SIG-M5 (cell line): ENCODE results near the gene NTSR2.

Experiments
- DNase-seq: peaks from one replicate; lab custom pipeline; 2025; lab: John Stamatoyannopoulos, UW

NTSR2 gene

DNA sequence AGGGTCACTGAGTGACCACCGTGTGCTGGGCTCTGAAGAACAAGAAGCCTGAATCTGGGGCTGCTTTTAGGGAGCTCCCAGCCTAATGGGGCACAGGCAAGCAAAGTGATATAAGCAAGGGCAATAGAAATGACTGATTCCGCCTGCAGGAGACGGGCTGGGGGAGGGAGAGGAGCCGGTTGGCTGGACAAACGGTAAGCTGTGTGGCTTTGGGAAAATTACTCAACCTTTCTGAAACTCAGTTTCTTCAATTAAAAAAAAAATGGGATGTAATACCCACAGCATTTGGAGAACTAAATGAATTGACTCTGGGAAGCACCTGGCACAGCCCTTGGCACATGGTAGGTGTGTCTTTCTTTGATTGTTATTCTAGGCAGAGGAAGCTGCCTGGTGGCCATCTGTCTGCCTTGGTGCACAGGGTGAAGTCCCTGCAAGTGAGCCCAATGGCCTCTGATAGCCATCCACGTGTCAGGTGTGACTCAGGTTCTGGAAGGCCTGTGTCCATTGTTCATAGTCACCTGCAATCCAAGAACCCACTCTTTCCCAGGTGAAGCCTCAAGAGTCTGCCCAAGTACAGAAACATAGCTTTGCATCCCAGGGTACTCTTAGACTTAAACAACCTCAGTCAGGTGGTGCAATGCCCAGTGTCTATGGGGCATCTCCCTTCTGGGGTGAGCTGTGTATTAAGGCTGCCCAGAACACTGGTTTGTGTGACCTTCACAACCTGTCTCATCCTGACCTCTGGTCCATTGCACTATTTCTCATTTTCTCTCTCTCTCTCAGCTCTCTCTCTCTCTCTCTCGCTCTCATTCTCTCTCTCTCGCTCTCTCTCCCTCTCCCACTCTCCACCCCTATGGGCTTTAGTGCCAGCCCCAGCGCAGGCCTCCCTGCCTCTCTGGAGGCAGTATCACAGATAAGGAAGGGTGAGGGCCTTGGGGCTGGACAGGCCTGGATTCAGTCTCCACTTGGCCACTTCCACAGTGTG is 30.0 kb upstream of the NTSR2 start:
- DNase-seq: no peak

DNA sequence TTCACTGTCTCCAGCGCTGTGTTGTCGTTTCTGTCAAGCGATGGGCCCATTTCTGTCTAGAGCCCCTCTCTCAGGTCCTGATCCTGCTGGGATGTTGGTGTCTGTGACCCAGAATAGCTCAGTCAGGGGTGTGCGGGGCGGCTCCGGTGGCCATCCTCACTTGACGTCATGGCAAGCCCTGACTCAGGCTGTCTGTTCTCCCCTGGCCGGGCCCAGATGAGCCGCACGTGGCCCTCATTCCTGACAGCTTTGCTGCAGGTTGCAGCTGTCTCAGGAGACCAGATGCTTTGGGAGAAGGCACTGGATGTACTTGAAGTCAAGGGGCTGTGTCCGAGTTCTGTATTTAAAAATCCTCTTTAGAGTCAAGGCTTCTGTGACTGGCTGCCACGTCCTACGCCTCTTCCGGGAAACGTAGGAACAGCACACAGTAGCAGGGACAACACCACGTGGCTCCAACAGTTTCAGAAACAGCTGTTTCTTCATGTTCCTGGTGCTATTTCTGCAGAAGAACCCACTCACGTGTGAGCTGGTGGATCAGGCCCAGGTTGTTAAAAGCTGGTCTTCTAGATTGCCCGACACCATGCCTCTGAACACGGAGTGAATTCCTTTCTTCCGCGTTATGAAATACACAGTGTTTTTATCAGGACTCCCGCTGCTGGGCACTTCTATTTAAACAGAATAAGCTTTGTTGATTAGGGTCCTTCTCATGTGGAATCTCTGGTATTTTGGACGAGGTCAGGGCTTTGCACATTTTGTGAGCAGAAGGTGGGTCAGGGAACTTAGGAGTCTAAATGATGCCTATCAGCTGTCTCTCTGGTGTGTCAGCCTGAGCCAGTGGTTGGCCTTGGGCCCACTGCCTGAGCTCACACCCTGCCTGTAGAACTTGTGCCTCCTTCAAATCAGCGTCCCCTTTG is 28.3 kb upstream of the NTSR2 start:
- no peak for DNase-seq

DNA sequence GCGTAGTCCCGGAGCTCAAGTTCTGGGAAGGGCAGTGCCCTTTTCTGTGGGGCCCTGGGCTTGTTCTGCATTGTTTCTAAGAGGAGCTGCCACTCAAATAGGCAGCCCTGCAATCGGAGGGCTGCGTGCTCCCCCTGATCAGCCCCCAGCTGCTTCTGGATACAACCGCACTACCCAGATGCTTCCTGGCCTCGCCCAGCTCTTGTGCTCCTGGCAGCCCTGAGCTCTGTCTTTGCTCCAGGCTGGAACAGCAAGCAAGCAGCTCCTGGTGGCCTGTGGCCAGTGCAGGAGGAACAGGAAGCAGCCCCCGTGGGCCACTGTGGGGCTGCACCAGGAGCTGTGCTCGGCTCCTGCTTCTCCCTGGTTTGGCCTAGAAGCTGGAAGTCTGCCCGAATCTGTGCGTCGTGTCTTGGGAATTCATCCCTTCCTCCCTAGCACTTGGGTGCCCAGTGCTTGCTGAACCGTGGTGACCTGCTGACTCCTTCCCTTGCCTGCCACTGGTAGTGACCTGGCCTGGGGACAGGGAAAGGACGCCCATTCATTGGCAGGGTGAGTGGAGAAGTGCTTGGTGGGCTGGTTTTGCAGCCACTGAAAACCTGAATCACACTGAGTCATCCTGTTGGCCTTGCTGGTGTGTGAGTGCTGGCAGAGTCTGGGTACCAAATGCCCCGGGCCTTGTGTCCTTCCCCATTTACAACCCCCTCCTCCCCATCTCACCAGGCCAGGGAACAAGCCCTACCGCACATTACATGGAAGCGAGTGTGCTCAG is 27.3 kb upstream of the NTSR2 start:
- no peak for DNase-seq

DNA sequence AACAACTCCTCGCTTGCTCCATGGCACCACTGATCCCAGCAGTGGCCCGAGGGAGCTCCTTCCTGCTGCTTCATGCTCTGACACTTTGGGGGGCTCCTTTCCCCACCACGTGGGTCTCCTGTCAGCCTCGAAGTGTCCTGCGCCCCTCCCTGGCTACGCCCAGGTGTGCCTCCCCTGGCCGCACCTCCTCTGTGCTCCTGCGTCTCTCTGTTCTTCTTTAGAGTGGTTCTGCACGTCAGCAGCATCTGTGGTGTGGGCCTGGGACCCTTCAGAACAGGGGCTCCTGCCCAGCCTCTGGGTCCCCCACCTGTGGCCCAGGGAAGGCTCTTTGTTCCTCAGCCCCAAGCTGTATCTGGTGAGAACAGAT is 26.7 kb upstream of the NTSR2 start:
- no peak for DNase-seq

DNA sequence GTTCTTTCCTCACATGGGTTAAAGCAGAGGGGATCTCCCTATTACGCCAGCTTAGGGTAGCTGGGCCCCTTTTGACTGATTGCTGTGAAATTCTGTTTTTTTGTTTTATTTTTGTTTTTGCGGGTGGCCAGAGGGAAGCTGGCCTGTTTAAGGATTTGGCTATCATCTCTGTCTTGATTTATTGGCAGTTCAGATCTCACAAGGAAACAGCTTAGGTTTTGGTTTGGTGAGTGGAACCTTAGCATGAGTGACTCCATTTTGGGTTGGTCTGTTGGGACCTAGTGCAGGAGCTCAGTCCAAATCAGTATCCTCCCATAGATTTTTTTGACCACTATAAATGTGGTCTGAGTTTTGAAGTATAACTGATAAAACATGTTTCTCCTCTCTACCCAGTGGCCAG is 25.6 kb upstream of the NTSR2 start:
- no peak for DNase-seq

DNA sequence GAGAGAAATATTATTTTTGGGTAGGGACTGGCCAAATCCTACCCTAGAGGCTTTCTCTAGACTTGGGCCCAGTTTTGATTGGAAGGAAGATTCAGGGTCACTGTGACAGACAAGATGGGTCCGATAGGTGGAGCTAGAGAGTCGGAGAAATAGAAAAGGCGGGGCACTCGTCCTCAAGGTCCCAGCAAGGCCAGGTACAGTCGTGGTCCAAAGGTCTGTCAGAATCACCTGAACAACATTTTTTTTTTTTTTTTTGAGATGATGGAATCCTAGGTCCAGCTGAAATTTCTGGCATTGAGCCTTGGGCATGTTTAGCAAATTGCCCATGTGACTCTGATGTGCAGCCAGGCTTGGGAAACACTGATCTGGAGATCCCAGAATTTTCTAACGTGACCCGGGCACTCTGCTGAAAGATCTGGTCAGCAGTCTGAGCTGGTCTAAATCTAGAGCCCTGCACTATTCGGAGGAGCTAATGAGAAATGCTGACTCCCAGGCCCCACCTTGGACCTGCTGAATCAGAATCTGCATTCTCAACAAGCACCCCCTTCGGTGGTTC is 23.0 kb upstream of the NTSR2 start:
- peak; percentile 26 for DNase-seq

DNA sequence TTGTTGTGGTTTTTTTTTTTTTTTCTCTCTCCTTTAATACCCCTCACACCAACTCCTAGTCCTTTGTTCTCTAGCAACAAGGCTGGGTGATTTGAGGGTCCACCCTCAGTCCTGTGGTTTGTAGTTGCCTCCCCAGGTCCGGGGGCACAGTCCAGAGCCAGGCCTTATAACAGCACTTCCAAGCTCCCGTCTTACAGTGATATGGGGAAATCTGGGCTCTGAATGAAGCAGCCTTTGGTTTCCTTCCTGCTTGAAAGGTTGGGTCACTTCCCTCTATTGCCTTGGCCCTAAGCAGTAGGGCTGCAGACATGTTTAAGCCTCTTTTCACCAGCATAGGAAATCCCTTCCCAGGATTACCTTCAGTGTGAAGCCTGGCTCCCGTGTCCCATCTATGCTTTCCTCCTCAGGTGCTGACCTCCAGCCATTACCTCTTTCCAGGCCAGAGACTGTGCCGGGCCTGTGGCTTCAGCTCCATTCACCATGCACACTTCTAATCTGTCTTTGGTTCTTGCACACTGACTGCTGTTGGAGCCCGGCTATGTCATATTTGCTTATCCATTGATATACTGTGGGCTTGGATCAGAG is 21.2 kb upstream of the NTSR2 start:
- no peak for DNase-seq

DNA sequence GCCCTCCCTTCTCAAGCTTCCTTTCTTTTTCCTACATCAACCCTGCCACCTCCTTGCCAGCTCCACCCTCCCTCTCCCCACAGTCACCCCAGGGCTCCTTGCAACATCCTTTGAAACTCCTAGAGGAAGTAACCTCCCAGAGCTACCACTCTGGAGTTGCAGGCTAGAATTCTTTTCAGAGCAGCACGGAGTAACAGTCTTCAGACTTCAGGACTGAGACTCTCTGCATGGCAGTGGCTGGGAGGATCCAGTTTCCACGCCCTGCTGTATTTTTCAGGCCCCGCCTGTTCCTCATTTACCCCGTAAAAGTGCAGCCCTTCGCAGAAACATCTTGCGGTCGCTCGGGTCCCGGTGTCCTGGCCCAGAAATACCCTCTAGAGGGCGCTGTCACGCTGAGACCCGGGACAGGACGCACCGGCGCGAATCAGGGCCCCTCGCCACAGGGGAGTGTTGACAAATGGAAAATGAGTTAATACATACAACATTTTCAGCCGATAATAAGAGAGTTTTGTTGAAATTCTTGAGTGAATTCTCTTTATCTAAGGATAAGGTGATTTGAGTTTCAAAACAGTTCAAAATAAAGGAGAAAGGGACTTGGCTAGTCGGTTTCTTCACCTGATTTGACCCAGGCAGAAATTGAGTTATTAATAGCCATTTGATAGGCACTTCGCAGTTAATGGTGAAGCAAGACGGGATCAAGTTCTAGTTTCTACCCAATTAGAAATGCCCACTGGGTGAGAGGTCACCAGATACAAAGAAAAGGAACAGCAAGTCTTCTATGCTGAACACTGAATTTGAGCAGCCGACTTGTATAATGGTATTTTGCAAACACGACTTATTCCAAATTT is 18.5 kb upstream of the NTSR2 start:
- DNase-seq: peak; percentile 34

DNA sequence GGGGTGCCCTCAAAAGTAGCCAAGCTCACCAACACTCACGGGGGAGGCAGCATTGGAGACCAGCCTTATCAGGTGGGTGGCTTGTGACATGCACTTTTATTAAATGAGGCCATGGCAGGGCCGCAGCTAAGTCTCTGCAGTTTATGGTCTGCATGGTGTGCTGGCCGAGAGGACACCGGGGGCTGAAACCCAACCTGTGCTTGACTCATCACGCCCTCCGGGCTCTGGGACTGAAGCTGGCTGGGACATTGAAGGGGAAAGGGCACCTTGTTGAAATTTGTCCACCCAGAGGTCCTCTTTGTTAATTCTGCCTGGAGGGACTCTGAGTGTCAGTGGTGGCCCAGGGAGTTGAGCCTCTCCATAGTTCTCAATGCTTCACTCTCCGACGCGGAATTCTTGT is 17.7 kb upstream of the NTSR2 start:
- no peak for DNase-seq

DNA sequence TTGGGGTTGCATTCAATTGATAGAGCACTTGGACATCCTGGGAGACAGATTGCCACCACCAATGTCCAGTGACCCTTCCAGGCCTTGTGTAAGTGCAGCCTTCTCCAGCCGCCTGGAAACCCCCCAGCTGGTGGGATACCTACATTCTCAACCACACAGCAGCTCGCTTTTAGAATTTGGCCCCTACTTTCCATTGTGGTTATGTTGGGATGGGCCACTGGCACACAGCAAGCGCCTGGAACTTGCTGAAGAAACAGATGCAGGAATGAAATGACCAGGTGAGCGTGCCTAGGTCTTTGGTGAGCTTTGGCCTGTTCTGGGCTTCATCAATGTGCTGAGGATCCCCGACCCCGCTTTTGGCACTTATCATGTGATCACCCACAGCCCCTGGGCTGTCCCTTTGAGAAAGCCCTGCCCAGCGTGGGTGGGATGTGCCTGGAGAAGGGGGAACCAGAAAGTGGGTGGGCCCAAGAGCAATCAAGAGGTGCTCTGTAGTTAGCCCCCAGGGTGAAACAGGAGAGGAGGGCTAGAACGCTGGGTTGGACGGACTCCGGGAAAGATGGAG is 16.0 kb upstream of the NTSR2 start:
- no peak for DNase-seq

DNA sequence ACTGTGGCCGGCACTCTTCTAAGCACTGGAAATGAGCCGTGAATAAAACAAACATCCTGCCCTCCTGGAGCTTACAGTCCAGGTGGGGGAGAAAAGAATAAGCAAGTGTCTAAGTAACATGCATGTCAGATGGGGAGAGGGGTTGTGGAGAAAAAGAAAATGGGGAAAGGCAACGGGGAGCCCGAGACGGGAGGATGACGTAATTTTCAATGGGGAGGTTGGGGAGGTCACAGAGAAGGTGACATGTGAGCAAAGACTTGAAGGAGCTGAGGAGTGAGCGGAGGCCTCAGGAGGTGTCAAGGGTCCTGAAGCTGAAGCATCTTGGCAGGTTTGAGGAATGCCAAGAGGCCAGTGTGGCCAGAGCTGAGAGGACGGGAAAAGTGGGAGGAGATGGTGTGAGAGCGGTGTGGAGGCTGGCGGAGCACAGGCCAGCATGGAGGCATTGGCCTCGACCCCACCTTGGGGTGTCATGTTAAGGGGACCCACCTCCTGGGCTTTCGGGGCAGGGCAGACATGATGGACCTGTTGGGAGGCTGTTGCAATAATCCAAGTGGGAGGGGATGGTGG is 15.0 kb upstream of the NTSR2 start:
- no peak for DNase-seq

DNA sequence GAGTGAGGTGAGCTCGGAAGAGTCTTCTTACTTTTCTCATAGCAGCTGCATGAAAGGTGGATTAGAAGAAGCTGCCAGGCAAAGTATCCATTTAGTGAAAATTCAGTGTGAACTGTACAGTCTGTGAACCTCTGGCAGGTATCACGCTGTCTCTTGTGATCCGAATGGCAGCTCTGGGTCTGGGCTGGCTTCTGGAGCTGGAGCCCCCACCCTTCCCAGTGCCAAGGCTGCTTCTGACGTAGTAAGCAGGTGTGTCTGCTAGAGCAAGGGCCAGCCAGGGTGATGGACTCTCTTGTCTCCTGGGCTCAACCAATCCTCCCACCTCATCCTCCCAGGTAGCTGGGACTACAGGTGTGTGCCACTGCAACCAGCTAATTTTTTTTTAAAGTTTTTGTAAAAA is 14.0 kb upstream of the NTSR2 start:
- DNase-seq: no peak

DNA sequence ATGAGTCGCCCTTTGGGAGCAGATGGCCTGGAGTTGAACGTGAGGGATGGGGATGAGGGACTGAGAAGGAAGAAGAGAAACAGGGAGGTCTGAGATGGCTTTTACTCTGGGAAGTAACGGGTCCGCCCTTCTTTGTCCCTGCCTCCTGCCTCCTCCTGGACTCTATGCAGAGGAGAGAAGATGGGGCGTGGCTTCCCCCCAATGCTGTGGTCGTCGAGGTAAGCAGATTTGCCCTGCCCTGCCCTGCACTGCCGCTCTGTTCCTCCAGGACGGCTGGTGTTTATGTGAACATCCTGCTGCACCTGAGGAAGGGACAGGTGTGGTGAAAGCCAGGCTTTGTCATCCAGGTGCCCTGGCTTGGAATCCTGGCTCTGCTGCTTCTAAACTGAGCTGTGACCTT is 13.5 kb upstream of the NTSR2 start:
- DNase-seq: no peak

DNA sequence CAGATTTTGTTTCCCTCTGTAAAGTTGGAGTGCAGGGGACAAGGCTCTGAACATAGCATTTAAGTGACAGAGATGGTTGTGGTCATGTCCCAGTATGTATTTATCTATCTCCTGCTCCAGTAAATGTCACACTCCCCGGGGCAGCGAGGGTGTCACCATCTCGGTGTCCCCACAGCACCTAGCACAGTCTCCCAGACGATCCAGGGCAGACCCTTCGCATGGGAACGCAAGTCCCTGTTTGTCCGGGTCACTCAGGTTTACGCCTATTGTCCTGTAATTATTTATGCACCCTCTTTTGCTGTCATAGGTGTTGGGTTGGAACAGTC is 12.6 kb upstream of the NTSR2 start:
- no peak for DNase-seq

DNA sequence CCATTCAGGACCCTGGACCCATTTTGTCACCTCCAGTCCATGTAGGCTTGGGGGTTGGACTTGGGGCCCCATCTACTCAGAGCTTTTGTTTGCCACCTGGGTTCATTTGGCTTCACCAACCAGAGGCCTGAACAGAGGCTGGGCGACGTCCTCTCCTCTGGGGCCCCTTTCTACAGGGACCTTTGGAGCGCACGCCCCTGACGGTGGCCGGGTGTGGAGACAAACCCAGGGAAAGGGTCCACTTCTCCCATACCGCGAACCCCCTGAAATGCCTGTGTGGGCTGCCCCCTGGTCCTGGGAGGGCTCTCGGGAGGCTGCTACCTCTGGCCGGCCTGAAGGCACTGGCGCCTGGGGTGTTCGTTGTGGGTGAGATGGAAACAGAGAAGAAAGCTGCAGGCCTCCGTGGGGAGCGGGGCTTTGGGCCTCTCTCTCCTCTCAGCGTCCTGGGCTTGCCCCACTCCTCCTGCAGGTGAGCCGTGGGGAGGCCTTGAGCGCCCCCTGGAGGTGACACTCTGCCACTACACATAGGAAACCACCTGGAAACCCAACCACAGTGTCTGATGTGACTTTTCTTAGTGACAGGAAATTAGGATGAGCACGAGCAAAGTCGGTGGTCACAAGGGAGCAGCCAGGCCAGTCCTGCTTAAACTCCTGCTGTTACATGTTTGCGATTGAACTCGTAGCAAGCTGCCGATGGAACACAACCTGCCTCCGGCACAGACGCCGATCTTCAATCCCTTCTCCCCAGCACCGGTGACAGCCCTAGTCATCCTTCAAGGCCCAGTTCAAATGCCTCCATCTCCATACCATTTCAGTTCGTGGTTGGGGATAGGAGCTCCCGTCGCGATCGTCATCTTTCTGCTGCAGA is 12.0 kb upstream of the NTSR2 start:
- no peak for DNase-seq

DNA sequence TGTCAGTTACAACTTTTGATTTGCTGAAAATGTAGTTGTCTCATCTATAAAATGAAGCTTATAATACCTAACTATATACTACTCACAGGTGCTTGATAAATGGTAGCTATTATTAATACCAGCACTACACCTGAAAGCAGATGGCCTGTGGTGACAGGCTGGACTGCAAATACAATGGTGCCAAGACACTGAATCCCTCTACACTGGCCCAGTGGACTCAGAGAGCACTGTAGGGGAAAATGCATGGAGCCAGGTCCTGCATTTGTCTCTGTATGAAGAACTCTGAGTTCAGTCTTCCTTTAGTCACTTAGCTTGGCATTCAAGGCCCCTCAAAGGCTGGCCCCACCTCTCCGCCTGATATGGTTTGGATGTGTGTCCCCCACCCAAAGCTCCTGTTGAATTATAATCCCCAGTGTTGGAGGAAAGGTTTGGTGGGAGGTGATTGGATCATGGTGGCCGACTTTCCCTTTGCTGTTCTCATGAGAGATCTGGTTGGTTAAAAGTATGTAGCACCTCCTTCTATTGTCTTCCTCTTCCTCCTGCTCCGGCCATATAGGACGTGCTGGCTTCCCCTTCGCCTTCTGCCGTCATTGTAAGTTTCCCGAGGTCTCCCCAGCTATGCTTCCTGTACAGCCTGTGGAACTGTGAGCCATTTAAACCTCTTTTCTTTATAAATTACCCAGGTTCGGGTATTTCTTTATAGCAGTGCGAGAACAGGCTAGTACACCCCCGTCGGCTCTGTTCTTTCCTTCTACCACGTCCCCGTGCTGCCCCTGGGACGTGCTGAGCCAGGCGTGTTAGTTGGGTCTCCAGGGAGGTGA is 11.1 kb upstream of the NTSR2 start:
- no peak for DNase-seq

DNA sequence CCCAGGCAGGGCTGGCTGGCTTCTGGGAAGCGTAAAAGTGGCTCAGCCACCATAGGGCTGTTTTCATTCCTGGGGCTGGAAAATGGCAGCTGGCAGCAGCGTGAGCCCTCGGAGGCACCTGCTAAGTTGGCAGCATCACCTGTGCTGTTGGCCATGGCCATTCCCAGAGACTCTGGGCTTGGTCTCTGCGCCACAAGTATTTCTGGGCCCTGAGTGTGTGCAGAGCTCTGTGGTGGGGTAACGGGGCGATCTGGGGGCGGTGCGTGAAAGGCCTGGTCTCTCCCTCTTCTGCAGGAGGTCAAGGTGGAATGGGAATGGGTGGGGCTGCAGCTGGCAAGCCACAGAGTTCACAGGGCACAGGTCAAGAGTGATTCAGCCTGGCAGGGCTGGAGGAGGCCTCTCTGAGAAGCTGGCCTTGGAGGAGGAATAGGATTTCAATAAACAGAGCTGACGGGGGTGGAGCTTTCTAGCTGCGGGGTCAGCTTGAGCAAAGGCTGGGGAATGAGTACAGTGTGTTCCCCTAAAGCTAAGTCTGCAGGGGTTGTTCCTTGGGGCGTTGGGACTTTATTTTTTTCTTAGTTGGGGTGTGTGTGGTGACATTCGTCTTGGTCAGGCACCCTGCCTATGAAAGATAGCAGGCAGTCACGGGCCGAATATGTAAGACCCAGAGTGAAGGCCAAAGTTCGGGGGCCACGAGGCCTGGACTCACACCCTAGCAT is 10.3 kb upstream of the NTSR2 start:
- DNase-seq: no peak
